Neural cell (in vitro differentiated cells): ENCODE results near the gene BPIFB6. TPM values are rescaled to one million over a fixed set of nuclear protein-coding genes. Genes with fewer than 3 reads are reported as not detected.

Experiments
- H2AFZ ChIP-seq: fragments of 200-600, 300-800 bp; sonication (generic), shearing (Covaris generic); 2 replicates; pipeline ENCODE4 v1.6.0; 2014; ENCODE audit warnings: low read depth, mild to moderate bottlenecking, antibody characterized with exemption, low read length, moderate library complexity
- H3F3A ChIP-seq: fragments of 200-600 bp; shearing (Covaris generic); 2 replicates; pipeline ENCODE4 v1.6.1; 2016; ENCODE audit warnings: mild to moderate bottlenecking, moderate library complexity, mixed read lengths, antibody characterized with exemption, low read length; ENCODE audit not compliant: insufficient read depth, poor library complexity, severe bottlenecking
- H3K27ac ChIP-seq: fragments of 200-600, 300-800 bp; sonication (generic), shearing (Covaris generic); 2 replicates; pipeline ENCODE4 v1.5.1; 2014; ENCODE audit warnings: mild to moderate bottlenecking, low read length, moderate library complexity
- H3K27me3 ChIP-seq: fragments of 300-800, 200-600 bp; sonication (generic), shearing (Covaris generic); 2 replicates; pipeline ENCODE4 v1.6.0; 2014; ENCODE audit warnings: mild to moderate bottlenecking, low read depth, low read length, moderate library complexity; ENCODE audit not compliant: insufficient read depth
- H3K36me3 ChIP-seq: fragments of 300-800, 200-600 bp; sonication (generic), shearing (Covaris generic); 2 replicates; pipeline ENCODE4 v1.5.1; 2014; ENCODE audit warnings: mild to moderate bottlenecking, antibody characterized with exemption, low read length, moderate library complexity; ENCODE audit not compliant: insufficient read depth
- H3K4me2 ChIP-seq: fragments of 300-800, 200-600 bp; sonication (generic), shearing (Covaris generic); 2 replicates; pipeline ENCODE4 v1.6.0; 2014; ENCODE audit warnings: mild to moderate bottlenecking, low read length
- H3K4me3 ChIP-seq: fragments of 300-800, 200-600 bp; sonication (generic), shearing (Covaris generic); 2 replicates; pipeline ENCODE4 v1.5.1; 2014; ENCODE audit warnings: mild to moderate bottlenecking, low read length, moderate library complexity
- H3K79me2 ChIP-seq: fragments of 200-600 bp; shearing (Covaris generic); replicated peaks from 2 replicates; pipeline ENCODE4 v1.6.0; 2014; ENCODE audit warnings: mild to moderate bottlenecking, low read length, moderate library complexity; ENCODE audit not compliant: insufficient read depth
- H3K9ac ChIP-seq: fragments of 300-800, 200-600 bp; sonication (generic), shearing (Covaris generic); 2 replicates; pipeline ENCODE4 v1.6.1; 2016; ENCODE audit warnings: mild to moderate bottlenecking, low read length, mixed read lengths
- H3K9me2 ChIP-seq: fragments of 200-600 bp; shearing (Covaris generic); 2 replicates; pipeline ENCODE4 v1.6.1; 2016; ENCODE audit warnings: mild to moderate bottlenecking, low read length, mixed read lengths; ENCODE audit not compliant: insufficient read depth
- H3K9me3 ChIP-seq: fragments of 200-600, 300-800 bp; sonication (generic), shearing (Covaris generic); 2 replicates; pipeline ENCODE4 v1.6.1; 2016; ENCODE audit warnings: mild to moderate bottlenecking, mixed run types, low read length, moderate library complexity, mixed read lengths
- H4K20me1 ChIP-seq: fragments of 200-600 bp; shearing (Covaris generic); 2 replicates; pipeline ENCODE4 v1.6.1; 2016; ENCODE audit warnings: mild to moderate bottlenecking, mixed run types; ENCODE audit not compliant: insufficient read depth
- EP300 ChIP-seq: fragments of 450-650 bp; conservative IDR thresholded peaks from 2 replicates; pipeline ENCODE4 v1.6.1; 2014; ENCODE audit warnings: antibody characterized with exemption, mild to moderate bottlenecking, moderate library complexity; ENCODE audit not compliant: poor library complexity, severe bottlenecking
- EZH2 ChIP-seq: fragments of 200-600, 300-800 bp; shearing (Covaris generic), sonication (generic); IDR thresholded peaks from 2 replicates; pipeline ENCODE4 v1.6.1; 2014; ENCODE audit warnings: antibody characterized with exemption, low read length, borderline replicate concordance, mild to moderate bottlenecking; ENCODE audit not compliant: insufficient read depth, poor library complexity, severe bottlenecking
- MXI1 ChIP-seq: fragments of 450-650 bp; conservative IDR thresholded peaks from 2 replicates; pipeline ENCODE4 v1.6.1; 2014; ENCODE audit warnings: antibody characterized with exemption, mild to moderate bottlenecking; ENCODE audit not compliant: poor library complexity, severe bottlenecking
- POLR2AphosphoS5 ChIP-seq: IDR thresholded peaks from 2 replicates; pipeline ENCODE4 v1.6.1; 2012
- RAD21 ChIP-seq: fragments of 450-650 bp; conservative IDR thresholded peaks from 2 replicates; pipeline ENCODE4 v1.6.1; 2014; ENCODE audit warnings: antibody characterized with exemption, mild to moderate bottlenecking, moderate library complexity
- SMC3 ChIP-seq: fragments of 450-650 bp; conservative IDR thresholded peaks from 2 replicates; pipeline ENCODE4 v1.6.1; 2014; ENCODE audit warnings: antibody characterized with exemption, mild to moderate bottlenecking, moderate library complexity; ENCODE audit not compliant: poor library complexity
- TAF1 ChIP-seq: IDR thresholded peaks from 2 replicates; pipeline ENCODE4 v1.6.1; 2012; ENCODE audit warnings: low read depth
- polyA plus RNA-seq: library from polyadenylated mRNA; depleted of rRNA; stranded (reverse); fragments of >200 nt; gene quantifications from 2 replicates; pipeline ENCODE4 v1.2.3, GENCODE V29; 2014
- TF ChIP-seq, protein P1 (sequence below): fragments of 450-650 bp; IDR thresholded peaks from 2 replicates; pipeline ENCODE4 v1.5.1; 2014; ENCODE audit warnings: antibody characterized with exemption, mild to moderate bottlenecking, moderate library complexity; ENCODE audit not compliant: poor library complexity, severe bottlenecking
- TF ChIP-seq, protein P2 (sequence below): IDR thresholded peaks from 2 replicates; pipeline ENCODE4 v1.6.1; 2012; ENCODE audit warnings: borderline replicate concordance

The BPIFB6 gene
- polyA plus RNA-seq, 1 donor from 2014 or later = not detected

DNA sequence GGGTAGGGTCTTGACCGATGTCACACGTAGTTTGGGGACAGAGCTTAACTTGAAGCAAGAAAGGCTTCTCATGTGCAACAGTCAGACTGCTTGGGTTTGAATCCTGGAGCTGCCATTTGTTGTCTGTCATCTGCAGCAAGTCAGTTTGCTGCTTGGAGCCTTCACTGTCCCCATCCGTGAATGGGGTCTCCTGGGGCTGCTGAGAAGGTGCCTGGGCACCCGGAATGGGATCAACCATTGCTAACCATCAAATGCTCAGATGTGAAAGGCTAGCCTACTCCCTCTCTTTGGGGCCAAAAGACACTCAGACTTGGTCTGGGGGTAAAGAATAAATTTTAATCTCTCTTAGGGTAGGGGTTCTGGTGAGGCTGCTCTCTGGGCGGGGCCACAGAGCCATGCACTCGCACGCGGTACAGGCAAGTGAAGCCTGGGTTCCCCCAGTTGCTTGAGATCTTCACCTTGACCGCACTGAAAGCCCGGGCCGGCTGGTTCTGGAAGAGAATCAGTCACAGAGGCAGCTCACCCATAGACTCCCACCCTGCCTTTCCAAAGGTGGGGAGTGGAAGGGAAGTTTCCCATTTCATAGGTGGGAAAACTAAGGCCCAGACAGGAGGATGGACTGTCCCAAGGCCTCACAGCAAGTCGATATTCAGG is 47.9 kb upstream of the BPIFB6 start:
- no peak overlapping the region for H3K4me3 ChIP-seq
- H2AFZ ChIP-seq = no peak overlapping the region
- H3K9me3 ChIP-seq = no peaks in the 10 kb centered on the region
- H3K9me2 ChIP-seq = no peaks in the 10 kb centered on the region
- no peaks in the 10 kb centered on the region for H4K20me1 ChIP-seq
- H3K79me2 ChIP-seq = no peaks in the 10 kb centered on the region
- no peaks in the 10 kb centered on the region for H3K36me3 ChIP-seq
- no peak overlapping the region for H3K9ac ChIP-seq
- no peaks in the 10 kb centered on the region for H3K27me3 ChIP-seq
- H3F3A ChIP-seq = no peaks in the 10 kb centered on the region
- no peak overlapping the region for H3K4me2 ChIP-seq
- no peak overlapping the region for H3K27ac ChIP-seq
- TF ChIP-seq POLR2AphosphoS5 = no peak
- no peak for TF ChIP-seq EP300
- TF ChIP-seq, protein P1, sequence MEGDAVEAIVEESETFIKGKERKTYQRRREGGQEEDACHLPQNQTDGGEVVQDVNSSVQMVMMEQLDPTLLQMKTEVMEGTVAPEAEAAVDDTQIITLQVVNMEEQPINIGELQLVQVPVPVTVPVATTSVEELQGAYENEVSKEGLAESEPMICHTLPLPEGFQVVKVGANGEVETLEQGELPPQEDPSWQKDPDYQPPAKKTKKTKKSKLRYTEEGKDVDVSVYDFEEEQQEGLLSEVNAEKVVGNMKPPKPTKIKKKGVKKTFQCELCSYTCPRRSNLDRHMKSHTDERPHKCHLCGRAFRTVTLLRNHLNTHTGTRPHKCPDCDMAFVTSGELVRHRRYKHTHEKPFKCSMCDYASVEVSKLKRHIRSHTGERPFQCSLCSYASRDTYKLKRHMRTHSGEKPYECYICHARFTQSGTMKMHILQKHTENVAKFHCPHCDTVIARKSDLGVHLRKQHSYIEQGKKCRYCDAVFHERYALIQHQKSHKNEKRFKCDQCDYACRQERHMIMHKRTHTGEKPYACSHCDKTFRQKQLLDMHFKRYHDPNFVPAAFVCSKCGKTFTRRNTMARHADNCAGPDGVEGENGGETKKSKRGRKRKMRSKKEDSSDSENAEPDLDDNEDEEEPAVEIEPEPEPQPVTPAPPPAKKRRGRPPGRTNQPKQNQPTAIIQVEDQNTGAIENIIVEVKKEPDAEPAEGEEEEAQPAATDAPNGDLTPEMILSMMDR = no peak
- no peak for TF ChIP-seq TAF1
- TF ChIP-seq EZH2 = no peak
- TF ChIP-seq, protein P2, sequence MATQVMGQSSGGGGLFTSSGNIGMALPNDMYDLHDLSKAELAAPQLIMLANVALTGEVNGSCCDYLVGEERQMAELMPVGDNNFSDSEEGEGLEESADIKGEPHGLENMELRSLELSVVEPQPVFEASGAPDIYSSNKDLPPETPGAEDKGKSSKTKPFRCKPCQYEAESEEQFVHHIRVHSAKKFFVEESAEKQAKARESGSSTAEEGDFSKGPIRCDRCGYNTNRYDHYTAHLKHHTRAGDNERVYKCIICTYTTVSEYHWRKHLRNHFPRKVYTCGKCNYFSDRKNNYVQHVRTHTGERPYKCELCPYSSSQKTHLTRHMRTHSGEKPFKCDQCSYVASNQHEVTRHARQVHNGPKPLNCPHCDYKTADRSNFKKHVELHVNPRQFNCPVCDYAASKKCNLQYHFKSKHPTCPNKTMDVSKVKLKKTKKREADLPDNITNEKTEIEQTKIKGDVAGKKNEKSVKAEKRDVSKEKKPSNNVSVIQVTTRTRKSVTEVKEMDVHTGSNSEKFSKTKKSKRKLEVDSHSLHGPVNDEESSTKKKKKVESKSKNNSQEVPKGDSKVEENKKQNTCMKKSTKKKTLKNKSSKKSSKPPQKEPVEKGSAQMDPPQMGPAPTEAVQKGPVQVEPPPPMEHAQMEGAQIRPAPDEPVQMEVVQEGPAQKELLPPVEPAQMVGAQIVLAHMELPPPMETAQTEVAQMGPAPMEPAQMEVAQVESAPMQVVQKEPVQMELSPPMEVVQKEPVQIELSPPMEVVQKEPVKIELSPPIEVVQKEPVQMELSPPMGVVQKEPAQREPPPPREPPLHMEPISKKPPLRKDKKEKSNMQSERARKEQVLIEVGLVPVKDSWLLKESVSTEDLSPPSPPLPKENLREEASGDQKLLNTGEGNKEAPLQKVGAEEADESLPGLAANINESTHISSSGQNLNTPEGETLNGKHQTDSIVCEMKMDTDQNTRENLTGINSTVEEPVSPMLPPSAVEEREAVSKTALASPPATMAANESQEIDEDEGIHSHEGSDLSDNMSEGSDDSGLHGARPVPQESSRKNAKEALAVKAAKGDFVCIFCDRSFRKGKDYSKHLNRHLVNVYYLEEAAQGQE = no peak
- TF ChIP-seq SMC3 = no peak
- TF ChIP-seq MXI1 = no peak
- no peak for TF ChIP-seq RAD21

DNA sequence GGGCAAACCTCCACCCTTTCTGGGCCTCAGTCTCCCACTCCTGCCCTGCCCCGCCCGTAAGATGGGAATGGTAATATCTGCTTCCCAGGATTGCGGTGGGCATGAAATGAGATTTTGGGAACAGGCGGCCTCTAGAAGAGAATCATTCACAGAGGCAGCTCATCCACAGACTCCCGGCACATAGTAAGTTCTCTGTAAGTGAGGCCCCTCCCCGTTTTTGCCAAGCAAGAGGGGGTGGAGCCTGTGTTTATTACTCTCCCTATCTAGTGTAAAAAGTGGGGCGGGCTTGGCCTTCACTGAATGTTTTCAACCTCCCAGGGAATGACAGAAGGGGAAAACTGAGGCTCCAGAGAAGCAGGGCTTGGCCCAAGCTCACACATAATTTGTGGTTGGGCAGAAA is 47.3 kb upstream of the BPIFB6 start:
- H3K9ac ChIP-seq = no peak overlapping the region
- H3K9me2 ChIP-seq = no peaks in the 10 kb centered on the region
- no peaks in the 10 kb centered on the region for H3K79me2 ChIP-seq
- no peak overlapping the region for H2AFZ ChIP-seq
- no peaks in the 10 kb centered on the region for H3K27me3 ChIP-seq
- H4K20me1 ChIP-seq = no peaks in the 10 kb centered on the region
- no peaks in the 10 kb centered on the region for H3K36me3 ChIP-seq
- H3K27ac ChIP-seq = no peak overlapping the region
- no peaks in the 10 kb centered on the region for H3K9me3 ChIP-seq
- no peak overlapping the region for H3K4me2 ChIP-seq
- H3F3A ChIP-seq = no peaks in the 10 kb centered on the region
- TF ChIP-seq MXI1 (no peak), SMC3 (no peak), EP300 (no peak), TAF1 (no peak), EZH2 (no peak)
- H3K4me3 ChIP-seq = no peak overlapping the region
